RWPE2 (cell line): ENCODE data around the gene TMED6.

Experiments used
- ATAC-seq: fragments of 200-7000 bp; cut with Tn5 transposase; 3 replicates; pipeline ENCODE4 v1.9.1; 2021; ENCODE audit warnings: low read depth
- DNase-seq: peaks from one replicate; pipeline ENCODE4 v3.0.0-alpha.2; 2020; ENCODE audit warnings: low spot score
- H3K27ac ChIP-seq: fragments of 450-650 bp; 2 replicates; pipeline ENCODE4 v1.5.1; 2017; ENCODE audit warnings: mild to moderate bottlenecking; ENCODE audit not compliant: poor library complexity, severe bottlenecking
- H3K27me3 ChIP-seq: fragments of 250-450 bp; sonication (Bioruptor Pico); 2 replicates; pipeline ENCODE4 v1.5.1; 2021; ENCODE audit warnings: mild to moderate bottlenecking, moderate library complexity; ENCODE audit not compliant: insufficient read depth, poor library complexity, severe bottlenecking
- H3K36me3 ChIP-seq: fragments of 250-450 bp; sonication (Bioruptor Pico); 2 replicates; pipeline ENCODE4 v1.5.1; 2020; ENCODE audit warnings: low read depth, mild to moderate bottlenecking, moderate library complexity
- H3K4me1 ChIP-seq: fragments of 250-450 bp; sonication (Bioruptor Pico); 2 replicates; pipeline ENCODE4 v1.5.1; 2021; ENCODE audit warnings: mild to moderate bottlenecking, moderate library complexity; ENCODE audit not compliant: insufficient read depth, poor library complexity, severe bottlenecking
- H3K4me3 ChIP-seq: fragments of 250-450 bp; sonication (Bioruptor Pico); 2 replicates; pipeline ENCODE4 v1.5.1; 2021; ENCODE audit warnings: mild to moderate bottlenecking, moderate library complexity; ENCODE audit not compliant: severe bottlenecking
- H3K9me3 ChIP-seq: fragments of 250-450 bp; sonication (Bioruptor Pico); 2 replicates; pipeline ENCODE4 v1.5.1; 2021; ENCODE audit warnings: mild to moderate bottlenecking, moderate library complexity; ENCODE audit not compliant: severe bottlenecking
- CTCF ChIP-seq: fragments of 450-650 bp; IDR thresholded peaks from one replicate; pipeline ENCODE4 v1.5.1; 2017; ENCODE audit warnings: mild to moderate bottlenecking, moderate library complexity; ENCODE audit not compliant: poor library complexity, severe bottlenecking

Gene TMED6

GRCh38 chr16:69351309-69352027, at the start of gene TMED6:
Gene TMED6, minus strand, starts transcription at chr16:69351786. Its CDS starts 33 bp downstream, at chr16:69351753.
- Histone ChIP-seq H3K4me1 (no peaks in the 10 kb centered on the region), H3K36me3 (peaks cover 13% of the 10 kb centered on the region), H3K27ac (no peak within 1 kb of the TSS), H3K27me3 (no peaks in the 10 kb centered on the region), H3K4me3 (no peak within 1 kb of the TSS), H3K9me3 (no peaks in the 10 kb centered on the region)
- DNase-seq (peak; percentile 44), ATAC-seq (no peak)
- TF ChIP-seq CTCF, result no peak

- H3K27me3 ChIP-seq, result no peaks in the 10 kb centered on the region
- H3K36me3 ChIP-seq, result no peaks in the 10 kb centered on the region
- H3K4me3 ChIP-seq, result no peak overlapping the region
- no peak overlapping the region for H3K27ac ChIP-seq
- ATAC-seq, result peak; percentile 25; the same call in 1 of the 3 replicates
- DNase-seq, result no peak
- no peaks in the 10 kb centered on the region for H3K9me3 ChIP-seq
- TF ChIP-seq CTCF, result no peak
- H3K4me1 ChIP-seq, result peaks cover 37% of the 10 kb centered on the region
Measured at GRCh38 chr16:69399361-69399760, 47.8 kb upstream of the TMED6 start.

GRCh38 chr16:69397821-69398521, 46.4 kb upstream of the TMED6 start:
- Histone ChIP-seq H3K27ac (peak overlapping the region; percentile 64), H3K4me3 (no peak overlapping the region)
- no peak for DNase-seq

GRCh38 chr16:69396187-69397061, 44.8 kb upstream of the TMED6 start:
- peak overlapping the region; percentile 64 for H3K27ac ChIP-seq
- DNase-seq, result no peak
- H3K36me3 ChIP-seq, result no peaks in the 10 kb centered on the region
- no peaks in the 10 kb centered on the region for H3K9me3 ChIP-seq
- ATAC-seq, result peak; percentile 64
- no peak overlapping the region for H3K4me3 ChIP-seq
- peak; percentile 85 for TF ChIP-seq CTCF
- peaks cover 21% of the 10 kb centered on the region for H3K4me1 ChIP-seq
- no peaks in the 10 kb centered on the region for H3K27me3 ChIP-seq

More at GRCh38 chr16:69397821-69398521, 46.4 kb upstream of the TMED6 start:
- H3K9me3 ChIP-seq, result no peaks in the 10 kb centered on the region
- H3K4me1 ChIP-seq, result peaks cover 26% of the 10 kb centered on the region
- peak; percentile 71 for TF ChIP-seq CTCF
- no peaks in the 10 kb centered on the region for H3K36me3 ChIP-seq
- no peaks in the 10 kb centered on the region for H3K27me3 ChIP-seq
- ATAC-seq, result peak; percentile 76
